GM18868 (cell line): ENCODE results near the gene PLXNB3.
"Not testable (repeated sequence)": the region's sequence is repeated elsewhere in the genome, so short reads cannot be mapped to it uniquely, and the experiment has no call there.

Experiments
- ATAC-seq: cut with Tn5 transposase; IDR thresholded peaks from one replicate; pipeline ENCODE4 v1.9.1; 2021; ENCODE audit warnings: mild to moderate bottlenecking, moderate library complexity; ENCODE audit not compliant: unreplicated experiment

The PLXNB3 gene

DNA sequence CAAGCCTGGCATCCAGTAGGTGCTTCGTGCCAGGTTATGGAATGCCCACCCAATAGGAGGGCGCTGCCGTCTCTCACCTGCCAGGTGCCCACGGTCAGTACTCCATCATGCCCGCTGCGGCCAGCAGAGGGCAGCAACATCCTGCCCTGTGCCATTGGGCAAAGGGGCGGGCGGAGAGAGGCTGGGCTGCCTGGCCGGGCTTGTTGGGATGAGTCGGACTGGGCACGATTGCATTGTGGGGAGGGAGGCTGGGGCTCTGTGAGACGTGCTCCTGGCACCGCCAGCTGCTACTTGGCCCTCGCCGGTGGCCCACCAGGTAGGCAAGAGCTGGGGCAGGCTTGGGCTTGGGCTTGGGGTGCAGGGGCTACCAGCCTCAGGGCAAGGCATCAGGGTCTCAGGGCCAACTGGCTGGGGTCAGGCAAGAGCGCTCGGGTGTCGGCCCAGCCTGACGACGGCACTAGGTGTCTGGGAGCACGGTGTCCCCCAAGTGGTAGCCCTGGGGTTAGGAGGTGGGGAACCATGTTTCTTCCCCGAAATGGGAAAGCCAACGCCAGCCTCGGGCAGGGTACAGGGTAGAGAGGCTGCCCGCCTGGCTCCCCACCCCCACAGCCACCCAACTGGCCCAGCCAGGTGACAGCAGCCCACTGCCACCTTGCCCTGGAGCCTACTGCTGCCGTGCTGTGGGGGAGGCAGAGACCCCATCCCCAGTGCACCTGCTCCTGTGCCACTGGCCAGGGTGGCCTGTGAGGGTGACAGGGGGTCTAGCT is at the start of gene PLXNB3:
PLXNB3 (plus strand) TSS at position 261 of the 767 bp plus-strand sequence. CDS start 1,287 bp downstream, outside the sequence.
- no peak for ATAC-seq

DNA sequence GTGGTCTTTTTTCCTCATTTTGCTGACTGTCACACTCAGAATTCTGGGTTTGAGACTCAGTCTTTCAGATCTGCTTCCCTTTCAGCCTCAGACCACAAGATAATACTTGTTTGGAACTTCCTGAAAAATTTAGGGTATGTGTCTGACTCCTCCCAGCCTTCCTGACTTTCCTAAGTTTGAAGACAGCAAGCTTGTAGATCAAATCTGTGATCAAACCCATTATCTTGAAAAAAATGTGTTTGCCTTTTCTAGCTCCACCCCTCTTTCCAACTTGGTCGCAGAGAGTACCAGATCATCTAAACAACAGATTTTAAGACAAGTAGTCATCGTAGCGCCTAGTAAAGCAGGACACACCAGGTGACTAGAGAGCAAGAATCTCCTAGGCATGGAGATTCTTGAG is 49.8 kb upstream of the PLXNB3 start:
- no peak for ATAC-seq

DNA sequence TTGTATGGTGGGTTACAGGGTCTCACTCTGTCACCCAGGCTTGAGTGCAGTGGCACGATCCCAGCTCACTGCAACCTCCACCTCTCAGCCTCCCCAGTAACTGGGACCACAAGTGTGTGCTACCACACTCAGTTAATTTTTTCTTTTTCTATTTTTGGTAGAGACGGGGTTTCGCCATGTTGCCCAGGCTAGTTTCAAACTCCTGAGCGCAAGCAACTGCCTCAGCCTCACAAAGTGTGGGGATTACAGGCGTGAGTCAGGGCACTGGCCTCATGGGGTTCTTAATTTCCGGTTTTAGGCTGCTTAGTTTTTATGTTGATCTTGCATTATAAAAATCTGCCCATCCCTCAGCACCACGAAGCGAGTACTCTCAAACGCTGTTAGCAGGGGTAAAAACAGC is 46.6 kb upstream of the PLXNB3 start:
- no peak for ATAC-seq

DNA sequence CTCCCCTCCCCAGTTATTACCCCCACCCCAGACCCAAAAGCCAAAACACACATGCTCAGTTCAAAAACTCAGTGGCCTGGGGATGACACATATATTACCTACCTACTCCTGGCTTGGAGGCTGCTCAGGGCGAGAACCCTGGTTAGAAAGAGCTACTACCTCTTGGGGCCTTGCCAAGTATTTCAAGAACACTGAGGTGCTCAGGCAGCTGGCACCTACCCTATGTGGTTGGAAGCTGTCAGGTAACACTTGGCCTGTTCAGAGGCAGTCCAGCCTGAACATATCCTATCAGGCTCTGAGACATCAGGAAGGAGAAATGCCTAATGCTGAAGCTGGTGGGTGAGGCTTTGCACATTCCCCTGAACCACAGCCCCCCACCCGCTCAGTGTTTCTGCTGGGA is 44.8 kb upstream of the PLXNB3 start:
- ATAC-seq, result no peak

DNA sequence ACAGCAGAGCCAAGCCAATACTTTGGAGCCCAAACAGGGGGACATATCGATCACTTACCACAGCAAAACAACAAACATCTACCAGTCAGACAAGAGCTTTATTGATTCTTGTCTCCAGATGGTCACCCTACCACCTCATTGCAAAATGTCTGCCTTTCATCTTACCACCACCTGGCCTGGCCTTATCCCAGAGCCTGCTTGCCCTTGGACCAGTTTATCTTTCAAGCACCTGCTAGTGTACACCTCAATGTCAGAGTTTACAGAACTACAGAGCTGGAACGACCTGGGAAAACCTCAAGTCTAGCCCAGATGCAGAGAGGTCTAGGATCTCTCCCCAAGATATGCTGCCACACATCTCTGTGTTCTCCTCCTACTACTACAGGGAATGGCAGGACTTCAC is 44.3 kb upstream of the PLXNB3 start:
- ATAC-seq, result no peak

DNA sequence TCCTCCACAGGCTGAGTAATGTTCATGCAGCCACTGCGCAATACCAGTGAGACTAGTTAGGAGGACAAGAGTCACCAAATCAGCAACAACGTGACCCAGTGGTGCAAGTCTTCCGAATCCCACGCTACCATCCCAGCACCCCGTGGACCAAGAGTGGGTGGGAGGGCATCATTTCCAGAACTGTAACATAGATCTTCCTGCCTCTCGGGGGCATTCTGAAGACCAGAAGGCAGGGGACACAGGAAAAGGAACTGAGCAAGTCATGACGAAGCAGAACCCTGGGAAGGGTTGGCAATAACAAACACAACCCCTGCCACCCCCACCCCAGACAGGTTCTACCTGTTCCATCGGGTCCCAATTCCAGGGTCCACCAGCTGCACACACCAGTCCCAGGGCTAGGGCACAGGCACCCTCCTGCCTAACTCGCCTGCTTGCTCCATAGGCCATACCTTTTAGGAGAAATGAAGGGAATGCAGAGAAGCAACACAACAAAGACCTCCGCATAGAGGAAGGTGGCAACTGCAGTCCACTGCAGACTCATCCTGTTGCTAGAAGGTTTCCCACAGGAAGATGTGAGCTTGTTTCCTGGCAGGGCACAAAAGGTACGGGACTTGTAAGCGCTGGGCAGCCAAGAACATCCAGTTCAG is 41.2 kb upstream of the PLXNB3 start:
- no peak for ATAC-seq

DNA sequence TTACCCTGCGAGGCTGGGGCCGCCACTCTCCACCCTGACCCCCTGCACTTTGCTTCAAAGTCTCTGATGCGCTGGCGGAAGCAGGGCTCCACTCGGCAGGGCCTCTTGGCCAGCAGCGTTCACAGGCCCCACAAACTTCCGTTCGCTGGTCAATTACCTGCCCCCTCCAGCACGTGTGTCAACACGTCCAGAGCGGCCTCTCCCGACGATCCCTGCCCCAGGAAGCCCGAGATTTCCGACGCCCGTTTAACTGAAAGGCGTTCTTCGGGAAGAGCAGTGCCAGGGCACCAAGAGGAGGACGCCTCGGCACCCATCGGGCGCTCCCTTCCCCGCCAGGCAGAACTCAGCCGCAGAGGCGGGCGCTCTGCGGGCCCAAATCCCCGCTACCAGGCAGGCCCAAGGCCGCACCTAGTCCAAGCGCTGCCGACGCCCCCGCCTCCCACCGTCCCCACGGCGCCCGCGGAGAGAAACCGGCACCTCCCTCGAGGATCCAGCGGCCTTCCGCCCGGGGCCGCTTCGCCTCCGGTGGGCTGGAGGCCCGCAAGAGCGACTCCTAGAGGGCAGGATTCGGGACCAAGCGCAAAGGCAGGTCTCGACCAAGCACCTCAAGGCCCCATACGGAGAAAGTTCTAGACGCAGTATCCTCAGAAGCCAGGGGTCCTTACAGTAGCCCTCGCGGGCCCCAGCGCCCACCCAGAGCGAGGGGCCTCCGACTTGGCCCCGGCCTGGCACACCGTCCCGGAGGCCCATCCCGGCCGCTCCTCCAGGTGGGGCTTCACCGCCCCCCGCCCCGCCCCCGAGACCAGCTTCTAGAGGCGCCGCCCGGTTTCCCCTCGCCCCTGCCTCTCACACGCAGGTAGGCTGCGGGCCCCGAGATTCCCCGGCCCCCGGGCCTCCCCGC is 40.4 kb upstream of the PLXNB3 start:
- ATAC-seq, result peak; percentile 38

DNA sequence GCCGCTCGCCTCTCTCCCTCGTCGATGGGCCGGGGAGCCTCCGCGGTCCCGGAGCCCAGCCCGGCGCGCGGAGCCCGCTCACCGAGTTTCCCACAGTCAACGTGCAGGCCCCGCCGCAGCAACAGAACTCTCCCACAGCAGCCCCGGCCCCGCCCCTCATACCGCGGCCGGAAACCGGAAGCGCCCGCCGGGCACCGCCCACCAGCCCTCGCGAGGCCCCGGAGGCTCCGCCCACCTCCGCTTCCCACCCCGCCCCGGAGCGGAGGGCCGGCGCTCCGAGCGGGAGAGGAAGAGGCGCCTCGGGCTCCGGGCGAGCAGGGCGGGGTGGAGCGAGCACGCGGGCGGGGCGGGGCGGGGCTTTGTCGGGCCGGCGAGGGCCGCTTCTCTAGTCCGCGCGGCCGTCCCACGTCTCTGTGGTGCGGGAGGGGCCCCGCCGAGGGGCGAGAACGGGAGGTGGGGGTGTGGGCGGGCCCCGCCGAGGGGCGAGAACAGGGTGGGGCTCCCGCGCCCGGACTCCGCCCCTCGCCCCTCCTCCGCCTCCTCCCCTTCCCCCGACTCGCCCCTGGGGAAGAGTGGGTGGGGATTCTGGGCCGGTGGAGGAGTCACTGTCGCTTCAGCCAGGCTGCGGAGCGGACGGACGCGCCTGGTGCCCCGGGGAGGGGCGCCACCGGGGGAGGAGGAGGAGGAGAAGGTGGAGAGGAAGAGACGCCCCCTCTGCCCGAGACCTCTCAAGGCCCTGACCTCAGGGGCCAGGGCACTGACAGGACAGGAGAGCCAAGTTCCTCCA is 39.6 kb upstream of the PLXNB3 start, which contains the start of the genes ABCD1 and BCAP31:
ABCD1 (plus strand) TSS at position 605 of the 787 bp plus-strand sequence. CDS start 411 bp downstream, outside the sequence.
BCAP31 (minus strand) TSS at position 136 of the 787 bp plus-strand sequence. CDS start 1,143 bp downstream, outside the sequence.
- peak; percentile 55 for ATAC-seq

DNA sequence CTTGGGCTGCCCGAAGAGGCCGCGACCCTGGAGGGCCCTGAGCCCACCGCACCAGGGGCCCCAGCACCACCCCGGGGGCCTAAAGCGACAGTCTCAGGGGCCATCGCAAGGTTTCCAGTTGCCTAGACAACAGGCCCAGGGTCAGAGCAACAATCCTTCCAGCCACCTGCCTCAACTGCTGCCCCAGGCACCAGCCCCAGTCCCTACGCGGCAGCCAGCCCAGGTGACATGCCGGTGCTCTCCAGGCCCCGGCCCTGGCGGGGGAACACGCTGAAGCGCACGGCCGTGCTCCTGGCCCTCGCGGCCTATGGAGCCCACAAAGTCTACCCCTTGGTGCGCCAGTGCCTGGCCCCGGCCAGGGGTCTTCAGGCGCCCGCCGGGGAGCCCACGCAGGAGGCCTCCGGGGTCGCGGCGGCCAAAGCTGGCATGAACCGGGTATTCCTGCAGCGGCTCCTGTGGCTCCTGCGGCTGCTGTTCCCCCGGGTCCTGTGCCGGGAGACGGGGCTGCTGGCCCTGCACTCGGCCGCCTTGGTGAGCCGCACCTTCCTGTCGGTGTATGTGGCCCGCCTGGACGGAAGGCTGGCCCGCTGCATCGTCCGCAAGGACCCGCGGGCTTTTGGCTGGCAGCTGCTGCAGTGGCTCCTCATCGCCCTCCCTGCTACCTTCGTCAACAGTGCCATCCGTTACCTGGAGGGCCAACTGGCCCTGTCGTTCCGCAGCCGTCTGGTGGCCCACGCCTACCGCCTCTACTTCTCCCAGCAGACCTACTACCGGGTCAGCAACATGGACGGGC is 38.8 kb upstream of the PLXNB3 start:
- no peak for ATAC-seq

DNA sequence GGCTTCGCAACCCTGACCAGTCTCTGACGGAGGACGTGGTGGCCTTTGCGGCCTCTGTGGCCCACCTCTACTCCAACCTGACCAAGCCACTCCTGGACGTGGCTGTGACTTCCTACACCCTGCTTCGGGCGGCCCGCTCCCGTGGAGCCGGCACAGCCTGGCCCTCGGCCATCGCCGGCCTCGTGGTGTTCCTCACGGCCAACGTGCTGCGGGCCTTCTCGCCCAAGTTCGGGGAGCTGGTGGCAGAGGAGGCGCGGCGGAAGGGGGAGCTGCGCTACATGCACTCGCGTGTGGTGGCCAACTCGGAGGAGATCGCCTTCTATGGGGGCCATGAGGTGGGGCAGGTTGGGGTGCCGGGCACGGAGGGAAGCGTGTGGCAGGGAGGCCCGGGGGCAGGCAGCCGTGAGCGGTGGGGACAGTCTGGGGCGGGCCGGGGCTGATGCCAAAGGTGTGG is 38.2 kb upstream of the PLXNB3 start:
- ATAC-seq, result no peak

DNA sequence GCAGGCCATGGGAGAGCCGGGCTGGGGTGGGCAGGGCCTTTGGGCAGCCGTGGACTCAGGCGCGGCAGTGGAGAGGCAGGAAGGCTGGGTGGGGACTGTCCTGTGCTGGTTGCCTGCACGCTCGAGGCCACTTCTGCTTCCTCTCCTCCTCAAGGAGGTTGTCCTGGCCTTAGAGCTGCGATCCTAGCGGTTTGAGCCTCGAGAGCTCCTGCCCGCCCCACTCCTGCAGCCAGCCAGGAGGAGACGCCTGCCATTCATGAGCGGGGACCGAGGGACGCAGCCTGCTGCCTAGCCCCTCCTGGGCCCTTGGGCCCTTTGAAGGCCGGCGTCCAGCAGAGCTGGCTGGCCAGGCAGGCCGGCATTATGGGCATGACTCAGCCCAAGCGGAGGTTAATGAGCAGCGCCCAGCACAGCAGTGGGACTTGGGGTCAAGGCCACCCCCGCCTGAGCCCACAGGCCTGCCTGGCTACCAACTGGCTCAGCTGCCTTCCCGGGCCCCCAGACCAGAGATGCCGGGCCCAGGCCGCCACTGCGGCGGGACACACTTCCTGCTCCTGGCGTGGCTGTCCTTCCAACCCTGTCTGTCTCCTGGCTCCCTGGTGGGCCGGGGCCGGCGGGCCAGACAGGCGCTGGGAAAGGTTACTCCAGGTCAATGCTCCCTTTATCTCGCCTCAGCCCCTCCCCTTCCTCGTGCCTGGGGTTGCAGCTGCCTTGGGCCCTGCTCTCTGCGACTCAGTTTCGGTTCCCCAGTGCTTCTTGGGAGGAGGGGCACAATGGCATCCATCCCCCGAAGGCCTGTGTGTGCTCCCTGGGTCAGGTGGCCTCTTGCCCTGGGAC is 37.5 kb upstream of the PLXNB3 start:
- ATAC-seq, result peak; percentile 45

DNA sequence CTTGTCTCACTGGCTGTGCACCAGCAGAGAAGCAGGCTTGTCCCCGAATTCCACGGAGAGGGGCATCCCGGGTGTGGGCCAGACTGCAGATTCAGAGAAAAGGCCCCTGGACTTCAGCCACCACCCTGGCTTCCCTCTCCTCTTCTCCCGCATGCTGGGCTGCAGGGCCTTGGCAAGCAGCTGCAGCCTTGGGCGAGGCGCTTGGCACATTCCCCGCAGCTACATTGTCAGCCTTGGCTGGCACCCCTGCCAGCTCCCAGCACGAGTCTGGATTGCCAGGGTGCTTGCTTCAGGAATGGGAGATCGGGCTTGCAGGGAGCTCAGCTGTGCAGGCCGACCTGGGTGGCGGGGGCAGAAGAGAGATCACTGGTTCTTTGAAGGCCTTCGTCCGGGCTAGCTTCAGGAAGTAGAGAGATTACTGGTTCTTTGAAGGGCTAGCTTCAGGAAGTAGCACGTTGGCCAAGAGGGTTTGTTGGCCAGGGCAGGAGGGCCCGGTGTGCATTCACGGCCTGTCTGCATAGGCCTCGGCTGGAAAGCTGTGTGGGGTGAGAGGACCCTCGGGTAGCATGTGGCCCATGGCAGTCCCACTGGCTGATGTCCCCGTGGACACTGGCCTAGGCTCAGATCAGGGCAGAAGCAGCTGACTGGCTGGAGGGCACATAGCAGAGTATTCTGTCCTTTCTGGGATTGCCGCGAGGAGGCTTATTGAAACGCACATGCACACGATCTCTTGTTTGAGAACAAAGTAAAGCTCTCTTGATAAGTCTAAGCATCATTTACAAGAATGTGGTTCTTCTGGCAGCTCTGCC is 36.7 kb upstream of the PLXNB3 start:
- ATAC-seq, result no peak

DNA sequence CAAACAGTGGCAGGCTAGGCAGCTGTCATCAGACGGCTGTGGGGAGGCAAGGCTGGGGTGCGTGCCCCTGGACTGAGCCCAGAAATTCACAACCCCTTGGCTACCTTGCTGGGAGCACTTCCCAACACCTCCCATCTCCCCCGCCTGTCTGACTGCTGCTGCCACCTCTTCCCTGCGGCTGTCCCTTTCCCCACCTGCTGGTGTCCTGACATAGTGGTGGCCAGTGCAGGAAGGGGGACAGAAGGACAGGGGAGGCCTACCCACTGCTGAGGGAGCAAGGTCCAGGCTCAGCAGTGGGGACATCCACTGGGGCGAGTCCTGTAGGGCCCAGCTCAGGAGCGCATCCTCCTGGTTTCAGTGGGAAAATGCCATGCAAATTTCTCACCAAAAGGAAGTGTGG is 36.0 kb upstream of the PLXNB3 start:
- no peak for ATAC-seq

DNA sequence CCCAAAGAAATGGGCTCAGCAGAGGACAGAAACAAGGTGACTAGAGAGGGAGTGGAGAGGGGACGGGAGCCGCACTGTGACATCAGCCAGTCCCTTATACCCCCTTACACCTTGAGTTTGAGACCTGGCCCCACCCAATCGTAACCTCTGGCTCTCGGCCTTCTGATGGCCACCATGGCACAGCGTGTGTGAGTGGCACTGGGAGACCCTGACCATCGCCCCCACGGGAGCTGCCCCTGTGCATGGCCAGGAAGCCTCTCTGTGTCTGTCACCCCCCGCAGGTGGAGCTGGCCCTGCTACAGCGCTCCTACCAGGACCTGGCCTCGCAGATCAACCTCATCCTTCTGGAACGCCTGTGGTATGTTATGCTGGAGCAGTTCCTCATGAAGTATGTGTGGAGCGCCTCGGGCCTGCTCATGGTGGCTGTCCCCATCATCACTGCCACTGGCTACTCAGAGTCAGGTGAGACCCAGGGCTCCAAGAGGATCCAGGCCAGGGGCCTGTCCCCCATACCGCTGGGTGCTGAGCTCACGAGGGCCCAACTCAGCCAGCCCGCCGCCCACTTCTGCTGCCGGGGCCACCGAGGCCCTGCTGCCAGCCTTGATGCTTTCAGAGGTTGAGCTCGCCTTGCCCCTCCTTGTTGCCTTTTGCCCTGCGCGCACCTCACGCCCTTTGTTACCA is 35.0 kb upstream of the PLXNB3 start:
- ATAC-seq, result no peak

DNA sequence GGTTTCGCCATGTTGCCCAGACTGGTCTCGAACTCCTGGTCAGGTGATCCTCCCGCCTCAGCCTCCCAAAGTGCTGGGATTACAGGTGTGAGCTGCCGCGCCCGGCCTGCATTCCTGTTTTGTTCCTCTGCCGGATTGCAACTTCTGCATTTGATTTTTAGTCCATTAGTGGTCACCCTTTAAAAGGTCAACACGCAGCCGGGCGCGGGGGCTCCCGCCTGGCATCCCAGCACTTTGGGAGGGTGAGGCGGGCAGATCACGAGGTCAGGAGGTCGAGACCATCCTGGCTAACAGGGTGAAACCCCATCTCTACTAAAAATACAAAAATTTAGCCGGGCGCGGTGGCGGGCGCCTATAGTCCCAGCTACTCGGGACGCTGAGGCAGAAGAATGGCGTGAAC is 33.9 kb upstream of the PLXNB3 start:
- not testable (repeated sequence) for ATAC-seq

DNA sequence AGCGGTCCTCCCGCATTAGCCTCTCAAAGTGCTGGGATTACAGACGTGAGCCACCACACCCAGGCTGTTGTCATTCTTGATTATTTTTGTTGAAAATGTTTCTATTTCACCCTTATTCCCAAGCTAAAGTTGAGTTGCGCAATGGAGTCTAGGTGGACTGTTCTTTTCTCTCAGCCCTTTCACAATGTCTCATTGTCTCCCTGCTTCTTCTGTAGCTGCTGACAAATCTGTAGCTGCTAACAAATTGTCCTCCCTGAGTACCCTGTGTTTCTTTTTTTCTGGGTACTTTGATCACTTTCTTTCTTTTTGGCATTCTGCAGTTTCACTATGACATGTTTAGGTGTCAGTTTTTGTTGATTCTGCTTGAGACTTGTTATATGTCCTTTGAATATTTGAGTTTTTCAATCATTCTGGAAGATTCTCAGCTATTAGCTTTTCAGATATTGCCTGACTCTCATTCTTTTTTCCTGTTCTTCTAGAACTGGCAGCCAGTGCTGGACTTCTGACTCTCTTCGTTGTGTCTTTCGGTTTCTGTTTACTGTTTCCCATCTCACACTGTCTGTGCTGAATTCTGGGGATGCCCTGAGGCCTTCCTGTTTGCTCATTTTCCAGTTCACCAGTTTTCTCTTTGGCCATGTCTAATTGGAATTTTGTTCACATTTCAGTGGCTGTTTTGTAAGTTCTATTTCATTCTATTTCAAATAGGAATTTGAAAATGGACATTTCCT is 32.8 kb upstream of the PLXNB3 start:
- ATAC-seq, result no peak

DNA sequence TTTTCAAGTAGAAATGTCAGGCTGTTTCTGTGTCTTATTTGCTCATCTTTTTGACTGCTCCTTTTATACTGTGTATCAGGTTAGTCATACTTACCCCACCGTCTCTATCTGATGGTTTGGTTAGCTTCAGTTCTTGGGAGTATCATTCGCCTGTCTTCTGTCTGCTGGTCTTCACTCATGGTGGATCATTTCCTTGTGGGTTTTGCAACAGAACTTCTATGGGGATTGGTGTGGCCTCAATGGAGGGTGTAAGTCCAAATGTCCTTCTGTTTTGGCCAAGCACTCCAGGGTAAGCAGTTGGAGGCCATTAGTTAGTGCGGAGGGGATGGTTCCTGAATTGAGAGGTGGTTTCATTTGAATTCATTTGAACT is 32.2 kb upstream of the PLXNB3 start:
- no peak for ATAC-seq
